ENCODE data around the gene TTC7B. TPM values are rescaled to one million over a fixed set of nuclear protein-coding genes. Genes with fewer than 3 reads are reported as not detected.
A peak's percentile ranks its signal among the peaks of the same experiment; 100 is the strongest.

Gene TTC7B
- total and polyA plus RNA-seq, 12 donors, result 10.0 to 58.4 (median 24.7) TPM

DNA sequence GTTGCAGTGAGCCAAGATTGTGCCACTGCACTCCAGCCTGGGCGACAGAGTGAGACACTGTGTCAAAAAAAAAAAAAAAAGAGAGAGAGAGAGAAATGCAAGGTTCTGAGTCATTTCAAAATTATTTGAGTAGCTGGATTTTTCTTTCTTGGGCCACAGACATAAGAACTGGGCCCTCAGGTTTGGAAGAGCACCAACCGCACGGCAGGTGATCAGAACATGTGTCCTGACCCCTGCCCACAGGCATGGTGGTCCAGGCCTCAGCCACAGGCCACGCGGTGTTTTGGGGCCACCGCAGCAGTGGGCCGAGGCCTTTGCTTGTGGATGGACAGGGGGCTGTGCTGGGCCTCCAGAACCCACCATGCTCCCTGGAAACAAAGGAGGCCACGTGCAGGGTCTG is 292.7 kb downstream of the TTC7B start:
- Histone ChIP-seq H3K9me3 (replicated peaks in 1 of 3) (no peaks in the 10 kb centered on the region), H3K4me1 (replicated peaks in 1 of 2) (peaks cover 9 to 24% of the 10 kb centered on the region in 2 donors), H3K4me3 (no peak overlapping the region), H3K36me3 (replicated peaks in 1 of 2) (no peaks in the 10 kb centered on the region), H3K27ac (no peak overlapping the region), H3K27me3 (no peaks in the 10 kb centered on the region)
- WGBS, 4 donors, result 33 to 78% (median 70%) methylated on average over 3 to 8 of the region's 8 CpGs
- TF ChIP-seq, protein P1, sequence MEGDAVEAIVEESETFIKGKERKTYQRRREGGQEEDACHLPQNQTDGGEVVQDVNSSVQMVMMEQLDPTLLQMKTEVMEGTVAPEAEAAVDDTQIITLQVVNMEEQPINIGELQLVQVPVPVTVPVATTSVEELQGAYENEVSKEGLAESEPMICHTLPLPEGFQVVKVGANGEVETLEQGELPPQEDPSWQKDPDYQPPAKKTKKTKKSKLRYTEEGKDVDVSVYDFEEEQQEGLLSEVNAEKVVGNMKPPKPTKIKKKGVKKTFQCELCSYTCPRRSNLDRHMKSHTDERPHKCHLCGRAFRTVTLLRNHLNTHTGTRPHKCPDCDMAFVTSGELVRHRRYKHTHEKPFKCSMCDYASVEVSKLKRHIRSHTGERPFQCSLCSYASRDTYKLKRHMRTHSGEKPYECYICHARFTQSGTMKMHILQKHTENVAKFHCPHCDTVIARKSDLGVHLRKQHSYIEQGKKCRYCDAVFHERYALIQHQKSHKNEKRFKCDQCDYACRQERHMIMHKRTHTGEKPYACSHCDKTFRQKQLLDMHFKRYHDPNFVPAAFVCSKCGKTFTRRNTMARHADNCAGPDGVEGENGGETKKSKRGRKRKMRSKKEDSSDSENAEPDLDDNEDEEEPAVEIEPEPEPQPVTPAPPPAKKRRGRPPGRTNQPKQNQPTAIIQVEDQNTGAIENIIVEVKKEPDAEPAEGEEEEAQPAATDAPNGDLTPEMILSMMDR (IDR thresholded peaks at IDR 0.05), result no peak
- TF ChIP-seq POLR2A (IDR thresholded peaks at IDR 0.05), result no peak
- no peak for DNase-seq
- intact Hi-C loops (cut with DNase I), result no loop called here

DNA sequence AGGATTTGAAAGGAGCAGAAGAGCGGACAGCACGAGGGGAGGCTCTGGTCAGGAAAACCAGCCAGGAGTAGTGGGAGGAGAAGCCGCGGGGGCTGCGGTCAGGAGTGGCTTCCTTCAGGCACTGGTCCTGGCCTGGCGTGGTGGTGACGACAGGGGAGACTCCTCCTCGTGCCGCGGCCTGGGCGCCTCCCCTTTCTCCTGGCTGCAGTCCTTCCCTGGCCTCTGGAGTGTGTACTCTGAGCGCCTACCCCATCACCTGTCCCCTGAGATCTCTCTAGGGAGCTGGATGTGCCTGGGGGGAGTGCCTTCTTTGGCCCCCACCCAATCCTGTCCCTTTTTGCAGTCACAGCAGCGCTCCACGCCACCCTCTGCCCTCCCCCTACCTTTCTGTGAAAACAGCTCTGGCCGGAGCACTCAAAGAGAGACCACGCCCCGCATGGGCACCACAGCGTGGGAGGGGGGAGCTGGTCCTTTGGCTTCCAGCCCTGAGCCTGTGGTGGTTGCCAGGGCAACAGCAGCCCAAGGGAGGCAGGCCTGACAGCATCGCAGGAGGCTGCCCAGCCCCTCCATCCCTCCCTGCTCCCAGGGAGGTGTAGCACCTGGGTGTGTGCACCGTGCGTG is 293.5 kb downstream of the TTC7B start:
- 39 to 71% (median 58%) methylated on average over 16 to 21 of the region's 21 CpGs for WGBS, 4 donors
- H3K27ac ChIP-seq, result peak overlapping the region in 1 of 5 donors; percentile 61
- H3K27me3 ChIP-seq, result no peaks in the 10 kb centered on the region
- intact Hi-C loops (cut with DNase I), result no loop called here
- H3K9me3 ChIP-seq (replicated peaks in 1 of 3), result no peaks in the 10 kb centered on the region
- peak in 6 of 7 donors; percentile 38 to 80 (median 62) for DNase-seq
- H3K36me3 ChIP-seq (replicated peaks in 1 of 2), result no peaks in the 10 kb centered on the region
- no peak for TF ChIP-seq POLR2A (IDR thresholded peaks at IDR 0.05)
- TF ChIP-seq, protein P1 (IDR thresholded peaks at IDR 0.05), result no peak
- no peak overlapping the region for H3K4me3 ChIP-seq
- H3K4me1 ChIP-seq (replicated peaks in 1 of 2), result peaks cover 9 to 24% of the 10 kb centered on the region in 2 donors

DNA sequence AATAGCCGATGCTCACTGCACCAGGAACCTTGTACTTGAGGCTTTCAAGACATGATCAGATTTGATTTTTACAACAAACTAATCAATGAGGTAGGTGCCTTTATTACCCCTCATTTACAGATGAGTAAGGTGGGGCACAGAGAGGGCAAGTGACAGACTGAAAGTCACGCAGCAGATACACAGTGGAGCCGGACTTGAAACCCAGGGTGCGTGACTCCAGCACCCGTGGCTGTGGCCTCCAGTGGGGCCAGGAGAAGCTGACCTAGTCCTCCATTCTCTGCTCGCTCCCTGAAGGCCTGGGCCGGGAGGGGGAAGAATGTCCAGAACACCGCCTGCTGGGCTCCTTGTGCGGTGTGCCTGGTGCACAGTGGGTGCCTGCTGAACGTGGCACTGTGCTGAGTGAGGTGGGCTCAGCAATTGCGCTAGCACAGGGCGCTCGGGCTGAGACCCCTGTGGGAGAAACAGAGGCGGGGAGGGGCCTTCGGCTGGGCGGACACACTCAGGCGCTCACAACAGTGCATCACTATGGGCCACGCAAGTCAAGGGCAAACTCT is 294.2 kb downstream of the TTC7B start:
- TF ChIP-seq, protein P1 (IDR thresholded peaks at IDR 0.05), result no peak
- H3K4me1 ChIP-seq (replicated peaks in 1 of 2), result peaks cover 9 to 24% of the 10 kb centered on the region in 2 donors
- peak overlapping the region in 1 of 5 donors; percentile 61 for H3K27ac ChIP-seq
- no peak for DNase-seq
- no peaks in the 10 kb centered on the region for H3K27me3 ChIP-seq
- 83 to 92% (median 90%) methylated on average over 17 to 18 of the region's 18 CpGs for WGBS, 4 donors
- no peak overlapping the region for H3K4me3 ChIP-seq
- intact Hi-C loops (cut with DNase I), result no loop called here
- H3K36me3 ChIP-seq (replicated peaks in 1 of 2), result no peaks in the 10 kb centered on the region
- H3K9me3 ChIP-seq (replicated peaks in 1 of 3), result no peaks in the 10 kb centered on the region

DNA sequence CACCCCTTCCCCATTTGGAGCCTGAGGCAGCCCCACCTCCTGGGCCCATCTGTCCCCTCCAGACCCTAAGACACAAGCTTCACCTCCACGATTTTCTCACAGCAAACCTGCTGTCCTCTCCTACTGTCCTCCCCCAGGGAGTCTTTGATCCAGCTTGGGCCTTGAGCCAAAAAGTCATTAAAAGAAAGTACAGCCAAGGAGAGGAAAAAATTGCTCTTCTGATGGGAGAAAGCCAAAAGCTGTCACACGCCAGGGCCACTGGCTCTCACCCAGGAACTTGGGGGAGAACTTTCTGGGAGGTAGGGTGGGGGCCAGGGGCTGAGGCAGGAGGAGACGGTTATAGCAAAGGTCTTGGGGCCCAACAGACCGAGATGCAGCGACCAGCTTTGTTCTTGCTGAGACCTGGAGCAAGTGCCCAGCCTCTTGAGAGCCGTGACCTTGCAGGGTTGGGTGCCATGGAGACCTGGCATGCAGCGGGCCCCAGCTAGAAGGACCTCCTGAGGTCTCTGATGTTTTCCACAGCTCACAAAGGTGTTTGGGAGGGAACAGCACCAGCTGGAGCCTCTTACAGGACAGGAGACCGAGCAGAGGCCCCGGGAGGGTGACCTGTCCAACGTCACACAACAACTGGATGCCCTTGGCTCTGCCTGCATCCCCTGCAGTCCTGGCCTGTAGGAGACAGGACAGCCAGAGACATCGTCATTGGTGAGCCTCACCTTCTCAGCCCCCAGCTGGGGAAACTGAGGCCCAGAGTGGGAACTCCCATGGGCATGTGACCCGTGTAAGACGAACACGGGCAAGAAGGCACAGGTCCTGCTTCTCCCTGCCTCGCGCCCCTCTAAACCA is 294.9 kb downstream of the TTC7B start:
- TF ChIP-seq, protein P1 (IDR thresholded peaks at IDR 0.05), result no peak
- TF ChIP-seq POLR2A (IDR thresholded peaks at IDR 0.05), result no peak
- Histone ChIP-seq H3K36me3 (replicated peaks in 1 of 2) (no peaks in the 10 kb centered on the region), H3K4me1 (replicated peaks in 1 of 2) (peaks cover 9 to 24% of the 10 kb centered on the region in 2 donors), H3K9me3 (replicated peaks in 1 of 3) (no peaks in the 10 kb centered on the region), H3K27me3 (no peaks in the 10 kb centered on the region), H3K4me3 (no peak overlapping the region), H3K27ac (peak overlapping the region in 1 of 5 donors; percentile 61)
- 50 to 63% (median 58%) methylated on average over 9 to 16 of the region's 16 CpGs for WGBS, 4 donors
- peak; percentile 42 to 71 (median 61) for DNase-seq
- intact Hi-C loops (cut with DNase I), result no loop called here

Data from adrenal gland (tissue), 12 donors.